IMR-90 (cell line): ENCODE measurements around the gene DEPDC5. TPM values are rescaled to one million over a fixed set of nuclear protein-coding genes. Genes with fewer than 3 reads are reported as not detected.

Experiments
- ATAC-seq: fragments of 200-7000 bp; cut with Tn5 transposase; 2 replicates; pipeline ENCODE4 v1.9.1; 2020; ENCODE audit warnings: low read depth, mild to moderate bottlenecking, moderate library complexity
- BruUV-seq: library from RNA; stranded (reverse); fragments of 400-500 nt; replicated peaks from 2 replicates; lab custom pipeline; 2021; lab: Mats Ljungman, UMichigan
- CTCF ChIA-PET: fragments of 300-600 bp; formaldehyde crosslinking; extraction: SDS; loops from one replicate; lab custom pipeline; 2021; ENCODE audit warnings: antibody characterized with exemption; lab: Yijun Ruan, JAX
- POLR2A ChIA-PET: fragments of 300-600 bp; sonication (Branson Sonifier 250); formaldehyde crosslinking; loops from one replicate; lab custom pipeline; 2022; ENCODE audit warnings: antibody characterized with exemption; ENCODE audit not compliant: unreplicated experiment; lab: Charles Lee
- DNase-seq: peaks from one replicate; pipeline ENCODE4 v3.0.0; 2013
- H2AFZ ChIP-seq: replicated peaks from 2 replicates; pipeline ENCODE3; 2013; ENCODE audit warnings: low read length, mild to moderate bottlenecking; ENCODE audit not compliant: poor library complexity
- H2AK5ac ChIP-seq: 2 replicates; pipeline ENCODE4 v1.6.1; 2013; ENCODE audit warnings: low read depth, low read length, inconsistent platforms
- H2AK9ac ChIP-seq: replicated peaks from 2 replicates; pipeline ENCODE3; 2013; ENCODE audit warnings: mild to moderate bottlenecking, low read depth, low read length, moderate library complexity; ENCODE audit not compliant: poor library complexity
- H2BK120ac ChIP-seq: 2 replicates; pipeline ENCODE4 v1.6.1; 2013; ENCODE audit warnings: low read depth, low read length, inconsistent platforms
- H2BK15ac ChIP-seq: 3 replicates; pipeline ENCODE4 v1.6.1; 2013; ENCODE audit warnings: low read depth, low read length, inconsistent platforms
- H2BK20ac ChIP-seq: 2 replicates; pipeline ENCODE4 v1.6.1; 2013; ENCODE audit warnings: low read depth, mild to moderate bottlenecking, inconsistent platforms, low read length, moderate library complexity
- H2BK5ac ChIP-seq: 2 replicates; pipeline ENCODE4 v1.6.1; 2013; ENCODE audit warnings: mild to moderate bottlenecking, low read depth, low read length, inconsistent platforms; ENCODE audit not compliant: poor library complexity, severe bottlenecking
- H3K14ac ChIP-seq: replicated peaks from 2 replicates; pipeline ENCODE4 v1.6.1; 2013; ENCODE audit warnings: low read depth, low read length, inconsistent platforms
- H3K18ac ChIP-seq: 2 replicates; pipeline ENCODE4 v1.6.1; 2013; ENCODE audit warnings: low read depth, low read length, control low read depth
- H3K23ac ChIP-seq: 2 replicates; pipeline ENCODE4 v1.6.1; 2013; ENCODE audit warnings: low read depth, low read length, inconsistent platforms
- H3K27ac ChIP-seq: 2 replicates; pipeline ENCODE4 v1.5.1; 2013; ENCODE audit warnings: mild to moderate bottlenecking, control low read depth, low read length; ENCODE audit not compliant: insufficient read depth
- H3K27me3 ChIP-seq: 2 replicates; pipeline ENCODE4 v1.6.1; 2013; ENCODE audit warnings: low read length; ENCODE audit not compliant: control insufficient read depth, insufficient read depth
- H3K36me3 ChIP-seq: 2 replicates; pipeline ENCODE4 v1.6.1; 2013; ENCODE audit warnings: low read length, mixed read lengths; ENCODE audit not compliant: control insufficient read depth, insufficient read depth
- H3K4ac ChIP-seq: 2 replicates; pipeline ENCODE4 v1.6.1; 2013; ENCODE audit warnings: low read depth, low read length, inconsistent platforms
- H3K4me1 ChIP-seq: 2 replicates; pipeline ENCODE4 v1.6.1; 2013; ENCODE audit warnings: low read length, mixed read lengths; ENCODE audit not compliant: control insufficient read depth, insufficient read depth
- H3K4me2 ChIP-seq: 2 replicates; pipeline ENCODE4 v1.6.1; 2013; ENCODE audit warnings: low read depth, mild to moderate bottlenecking, control low read depth, low read length, moderate library complexity
- H3K4me3 ChIP-seq: 2 replicates; pipeline ENCODE4 v1.5.1; 2013; ENCODE audit warnings: low read depth, mild to moderate bottlenecking, control low read depth, low read length, moderate library complexity; ENCODE audit not compliant: insufficient read depth
- H3K56ac ChIP-seq: 2 replicates; pipeline ENCODE4 v1.6.1; 2013; ENCODE audit warnings: low read length, inconsistent platforms; ENCODE audit not compliant: insufficient read depth; ENCODE audit errors: extremely low read depth
- H3K79me1 ChIP-seq, 2 experiments: 2 replicates each; pipeline ENCODE4 v1.6.1; 2013; ENCODE audit warnings: low read length in 2 of 2, inconsistent platforms in 1 of 2, low read depth in 1 of 2
- H3K9ac ChIP-seq: 2 replicates; pipeline ENCODE4 v1.6.1; 2013; ENCODE audit warnings: low read depth, low read length, control low read depth
- H3K9me1 ChIP-seq: 2 replicates; pipeline ENCODE4 v1.6.1; 2013; ENCODE audit warnings: low read length, inconsistent platforms; ENCODE audit not compliant: insufficient read depth
- H3K9me3 ChIP-seq: 2 replicates; pipeline ENCODE4 v1.6.1; 2013; ENCODE audit warnings: low read length; ENCODE audit not compliant: control insufficient read depth, insufficient read depth
- H4K20me1 ChIP-seq: 2 replicates; pipeline ENCODE4 v1.6.1; 2013; ENCODE audit warnings: low read length, inconsistent platforms; ENCODE audit not compliant: insufficient read depth
- H4K5ac ChIP-seq: 2 replicates; pipeline ENCODE4 v1.6.1; 2013; ENCODE audit warnings: mild to moderate bottlenecking, low read depth, low read length, control low read depth
- H4K8ac ChIP-seq, 2 experiments: 2 replicates each; pipeline ENCODE4 v1.6.1; 2013; ENCODE audit warnings: low read depth in 2 of 2, low read length in 2 of 2, control low read depth in 1 of 2, inconsistent platforms in 1 of 2
- H4K91ac ChIP-seq: 2 replicates; pipeline ENCODE4 v1.6.1; 2013; ENCODE audit warnings: low read depth, low read length, inconsistent platforms; ENCODE audit not compliant: insufficient read depth
- BHLHE40 ChIP-seq: fragments of 150-350 bp; IDR thresholded peaks from 2 replicates; pipeline ENCODE4 v1.6.1; 2016; ENCODE audit warnings: mild to moderate bottlenecking, low read depth, low read length
- CEBPB ChIP-seq: IDR thresholded peaks from 2 replicates; pipeline ENCODE4 v1.6.1; 2012; ENCODE audit warnings: low read depth, low read length, improper control_type of control experiment
- CHD1 ChIP-seq: IDR thresholded peaks from 2 replicates; pipeline ENCODE4 v1.6.1; 2012; ENCODE audit warnings: low read depth, low read length, improper control_type of control experiment
- ELK1 ChIP-seq: fragments of 150-350 bp; IDR thresholded peaks from 2 replicates; pipeline ENCODE4 v1.6.1; 2016; ENCODE audit warnings: low read depth, mild to moderate bottlenecking, low read length, moderate library complexity, borderline replicate concordance
- FOS ChIP-seq: fragments of 150-350 bp; IDR thresholded peaks from 2 replicates; pipeline ENCODE4 v1.6.1; 2016; ENCODE audit warnings: low read depth, low read length
- MAZ ChIP-seq: IDR thresholded peaks from 2 replicates; pipeline ENCODE4 v1.6.1; 2012; ENCODE audit warnings: low read depth, mild to moderate bottlenecking, low read length, improper control_type of control experiment, moderate library complexity, borderline replicate concordance
- NFE2L2 ChIP-seq: fragments of 150-350 bp; IDR thresholded peaks from 2 replicates; pipeline ENCODE4 v1.6.1; 2016; ENCODE audit warnings: low read depth, mild to moderate bottlenecking, low read length
- POLR2A ChIP-seq: IDR thresholded peaks from 2 replicates; pipeline ENCODE4 v1.6.1; 2012; ENCODE audit warnings: mild to moderate bottlenecking, low read depth, low read length
- RAD21 ChIP-seq: IDR thresholded peaks from 2 replicates; pipeline ENCODE4 v1.6.1; 2012; ENCODE audit warnings: low read length, improper control_type of control experiment
- RCOR1 ChIP-seq: IDR thresholded peaks from 2 replicates; pipeline ENCODE4 v1.6.1; 2012; ENCODE audit warnings: mild to moderate bottlenecking, low read length, improper control_type of control experiment; ENCODE audit not compliant: insufficient replicate concordance
- RFX5 ChIP-seq: IDR thresholded peaks from 2 replicates; pipeline ENCODE4 v1.8.0; 2012; ENCODE audit warnings: low read depth, mild to moderate bottlenecking, low read length, moderate library complexity
- SMC3 ChIP-seq: fragments of 150-350 bp; IDR thresholded peaks from 2 replicates; pipeline ENCODE4 v1.6.1; 2016; ENCODE audit warnings: low read depth, mild to moderate bottlenecking, antibody characterized with exemption, low read length, moderate library complexity
- USF2 ChIP-seq: fragments of 150-350 bp; IDR thresholded peaks from 2 replicates; pipeline ENCODE4 v1.6.1; 2017; ENCODE audit warnings: mild to moderate bottlenecking, antibody characterized with exemption, low read length, low read depth
- WGBS, 2 experiments: methylation state at CpG; one replicate each; pipeline versions ENCODE4 v1.1.5 to v1.1.7; 2013; ENCODE audit warnings: missing lambda C conversion rate in 2 of 2; ENCODE audit not compliant: insufficient read length in 1 of 2; ENCODE audit errors: extremely low coverage in 2 of 2; 5-methylcytosine and 5-hydroxymethylcytosine counted together
- dilution Hi-C: fragments of 300-500 bp; cut with HindIII; formaldehyde crosslinking; loops from one replicate; pipeline ENCODE4 v1.14.3; 2018; ENCODE audit warnings: low sequenced_read_pairs; ENCODE audit not compliant: unreplicated experiment
- in situ Hi-C: fragments of 300-500 bp; cut with MboI; formaldehyde crosslinking; loops from 3 replicates; pipeline ENCODE4 v1.14.3; 2019; ENCODE audit warnings: low sequenced_read_pairs, inconsistent platforms, mixed read lengths
- intact Hi-C: fragments of 100-400 bp; cut with micrococcal nuclease; formaldehyde crosslinking; loops from 2 replicates; pipeline ENCODE4 v1.10.0; 2022
- polyA plus RNA-seq, 3 experiments: library from polyadenylated mRNA; depleted of rRNA; stranded (reverse); fragments of >200 nt; gene quantifications; 2 replicates each; pipeline ENCODE4 v1.2.3, GENCODE V29; 2012; ENCODE audit warnings: low replicate concordance in 1 of 3
- total RNA-seq: library from RNA; depleted of rRNA; stranded (reverse); fragments of >200 nt; gene quantifications from 2 replicates; pipeline ENCODE4 v1.2.3, GENCODE V29; 2012
- TF ChIP-seq, protein P1 (sequence below): conservative IDR thresholded peaks from 2 replicates; pipeline ENCODE4 v1.5.1; 2012; ENCODE audit warnings: mild to moderate bottlenecking, low read depth, low read length, improper control_type of control experiment

DEPDC5 gene
- total and polyA plus RNA-seq, 2 of the 4 experiments (the other 2 are of a cell fraction), result 6.6 to 12.9 TPM

DNA sequence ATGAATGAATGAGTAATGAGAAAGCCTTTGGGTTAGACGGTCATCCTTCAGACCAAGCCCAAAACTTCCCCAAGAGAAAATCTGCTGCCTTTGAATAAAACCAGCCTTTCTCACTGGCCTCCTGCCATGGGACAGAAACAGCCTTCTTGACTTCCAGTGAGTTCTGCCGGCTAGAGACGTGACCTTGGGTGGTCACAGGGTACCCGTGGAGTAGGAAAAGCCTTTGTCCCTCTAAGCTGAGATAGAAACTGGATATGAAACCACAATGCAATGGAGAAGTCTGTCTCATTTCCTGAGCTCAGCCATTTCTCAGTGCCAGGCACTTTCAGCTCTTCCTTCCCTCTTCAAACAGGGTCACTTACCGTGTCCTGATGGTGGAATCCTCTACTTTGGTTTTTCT, 169.3 kb downstream of the DEPDC5 start:
- H3K9me1 ChIP-seq, result 0 out of 2 replicates have a peak, but pooled peaks cover 6% of the 10 kb centered on the region
- no peak overlapping the region for H3K4ac ChIP-seq
- BruUV-seq, result no TSS peak
- no peak overlapping the region for H2BK5ac ChIP-seq
- POLR2A ChIA-PET, result no interaction called here
- no peak overlapping the region for H3K14ac ChIP-seq
- H3K27ac ChIP-seq, result no peak overlapping the region
- H3K79me1 ChIP-seq, result no peaks in the 10 kb centered on the region
- no peaks in the 10 kb centered on the region for H3K36me3 ChIP-seq
- H3K4me1 ChIP-seq, result no peaks in the 10 kb centered on the region
- peaks cover 20% of the 10 kb centered on the region for H3K27me3 ChIP-seq
- in situ Hi-C loops, result no loop called here
- H4K5ac ChIP-seq, result no peak overlapping the region
- no peak overlapping the region for H2BK20ac ChIP-seq
- no peak overlapping the region for H3K4me2 ChIP-seq
- H3K56ac ChIP-seq, result no peak overlapping the region
- CTCF ChIA-PET, result no interaction called here
- H3K18ac ChIP-seq, result no peak overlapping the region
- no peak overlapping the region for H2AK9ac ChIP-seq
- no peak; the same call in 1 of the 2 replicates for ATAC-seq
- H2BK120ac ChIP-seq, result no peak overlapping the region
- H4K8ac ChIP-seq, result no peak overlapping the region
- no peak overlapping the region for H3K23ac ChIP-seq
- H3K9me3 ChIP-seq, result no peaks in the 10 kb centered on the region
- TF ChIP-seq MAZ, result no peak
- TF ChIP-seq RFX5, result no peak
- TF ChIP-seq RAD21, result no peak
- no peak for TF ChIP-seq ELK1
- TF ChIP-seq NFE2L2, result no peak
- TF ChIP-seq, protein P1, sequence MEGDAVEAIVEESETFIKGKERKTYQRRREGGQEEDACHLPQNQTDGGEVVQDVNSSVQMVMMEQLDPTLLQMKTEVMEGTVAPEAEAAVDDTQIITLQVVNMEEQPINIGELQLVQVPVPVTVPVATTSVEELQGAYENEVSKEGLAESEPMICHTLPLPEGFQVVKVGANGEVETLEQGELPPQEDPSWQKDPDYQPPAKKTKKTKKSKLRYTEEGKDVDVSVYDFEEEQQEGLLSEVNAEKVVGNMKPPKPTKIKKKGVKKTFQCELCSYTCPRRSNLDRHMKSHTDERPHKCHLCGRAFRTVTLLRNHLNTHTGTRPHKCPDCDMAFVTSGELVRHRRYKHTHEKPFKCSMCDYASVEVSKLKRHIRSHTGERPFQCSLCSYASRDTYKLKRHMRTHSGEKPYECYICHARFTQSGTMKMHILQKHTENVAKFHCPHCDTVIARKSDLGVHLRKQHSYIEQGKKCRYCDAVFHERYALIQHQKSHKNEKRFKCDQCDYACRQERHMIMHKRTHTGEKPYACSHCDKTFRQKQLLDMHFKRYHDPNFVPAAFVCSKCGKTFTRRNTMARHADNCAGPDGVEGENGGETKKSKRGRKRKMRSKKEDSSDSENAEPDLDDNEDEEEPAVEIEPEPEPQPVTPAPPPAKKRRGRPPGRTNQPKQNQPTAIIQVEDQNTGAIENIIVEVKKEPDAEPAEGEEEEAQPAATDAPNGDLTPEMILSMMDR, result no peak
- no peak for TF ChIP-seq POLR2A
- no peak for TF ChIP-seq SMC3
- TF ChIP-seq RCOR1, result no peak
- TF ChIP-seq CHD1, result no peak
- TF ChIP-seq USF2, result no peak
- no peak for TF ChIP-seq BHLHE40
- TF ChIP-seq FOS, result no peak
- no peak for TF ChIP-seq CEBPB
- intact Hi-C loops, result loop anchor here (5.0 kb wide), 1 partner anchor 94 kb away; no protein-coding TSS in a partner anchor
- H3K9ac ChIP-seq, result no peak overlapping the region
- DNase-seq, result no peak
- H4K20me1 ChIP-seq, result no peaks in the 10 kb centered on the region
- no peak overlapping the region for H2AFZ ChIP-seq
- WGBS, 2 experiments, result no CpG with 5 or more reads among the region's 5 CpGs
- no peak overlapping the region for H2BK15ac ChIP-seq
- no peak overlapping the region for H3K4me3 ChIP-seq
- dilution Hi-C loops, result no loop called here
- H2AK5ac ChIP-seq, result no peak overlapping the region
- no peak overlapping the region for H4K91ac ChIP-seq
